GM19351 (cell line): ENCODE measurements around the gene UAP1L1.
"Not testable (repeated sequence)": the region's sequence is repeated elsewhere in the genome, so short reads cannot be mapped to it uniquely, and the experiment has no call there.

Experiments used
- ATAC-seq: cut with Tn5 transposase; IDR thresholded peaks from one replicate; pipeline ENCODE4 v1.9.1; 2021; ENCODE audit warnings: mild to moderate bottlenecking, moderate library complexity; ENCODE audit not compliant: unreplicated experiment

UAP1L1 gene

GRCh38 chr9:137077010-137077747 lies at the start of gene UAP1L1:
UAP1L1 (plus strand) TSS chr9:137077517; CDS start chr9:137077533, 16 bp downstream.
- peak; percentile 58 for ATAC-seq

GRCh38 chr9:137028263-137029057 lies 48.9 kb upstream of the UAP1L1 start:
- ATAC-seq = no peak

DNA sequence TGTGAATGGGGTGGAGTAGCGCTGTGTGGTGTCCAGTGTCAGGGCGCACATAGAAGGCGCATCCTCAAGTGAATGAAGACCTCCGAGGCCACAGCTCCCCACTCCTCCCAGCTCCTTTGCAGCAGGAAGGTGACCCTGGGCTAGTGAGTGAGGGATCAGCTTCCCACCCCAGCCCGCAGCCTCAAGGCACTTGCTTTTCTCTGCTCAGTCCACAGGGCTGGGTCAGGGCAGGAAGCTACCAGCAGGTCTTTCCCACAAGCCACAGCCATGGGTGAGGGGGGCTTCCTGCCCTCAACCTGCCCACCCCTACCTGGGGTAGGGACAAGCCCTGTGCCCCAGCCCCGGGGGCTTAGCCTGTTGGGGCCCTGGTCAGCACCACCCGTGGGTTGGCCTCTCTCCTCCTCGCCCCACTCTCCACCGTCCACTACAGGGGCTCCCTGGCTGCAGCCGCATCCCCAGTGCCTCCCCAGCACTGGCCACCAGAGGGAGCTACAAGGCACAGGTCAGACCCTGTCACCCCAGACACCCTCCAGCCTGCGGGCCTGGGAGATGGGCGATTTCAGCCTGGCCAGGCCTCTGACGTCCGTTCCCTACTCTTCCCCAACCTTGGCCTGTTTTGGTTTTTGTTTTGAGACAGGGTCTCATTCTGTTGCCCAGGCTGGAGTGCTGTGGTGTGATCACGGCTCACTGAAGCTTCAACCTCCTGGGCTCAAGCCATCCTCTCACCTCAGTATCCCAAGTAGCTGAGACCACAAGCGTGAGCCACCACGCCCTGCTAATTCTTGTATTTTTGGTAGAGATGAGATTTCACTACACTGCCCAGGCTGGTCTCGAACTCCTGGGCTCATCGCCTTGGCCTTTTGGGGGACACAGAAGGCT lies 48.0 kb upstream of the UAP1L1 start:
- peak; percentile 42 for ATAC-seq

DNA sequence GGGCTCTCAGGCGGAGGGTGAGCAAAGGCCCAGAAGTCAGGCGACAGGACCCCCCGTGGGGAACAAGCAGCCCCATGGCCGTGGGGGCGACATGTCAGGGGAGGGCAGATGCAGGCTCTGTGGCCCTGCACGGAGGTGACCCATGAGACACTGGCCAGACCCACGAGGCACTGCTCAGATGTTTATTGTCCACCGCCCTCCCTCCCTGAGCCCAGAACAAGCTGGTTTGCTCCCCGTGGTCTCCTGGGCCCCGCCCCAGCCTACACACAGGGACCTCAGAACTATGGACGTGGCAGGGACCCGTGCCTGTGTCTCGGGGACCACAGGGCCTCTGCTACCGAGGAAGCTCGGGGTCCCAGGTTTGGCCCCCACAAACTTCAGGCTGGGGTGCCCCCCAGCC lies 47.3 kb upstream of the UAP1L1 start:
- no peak for ATAC-seq

DNA sequence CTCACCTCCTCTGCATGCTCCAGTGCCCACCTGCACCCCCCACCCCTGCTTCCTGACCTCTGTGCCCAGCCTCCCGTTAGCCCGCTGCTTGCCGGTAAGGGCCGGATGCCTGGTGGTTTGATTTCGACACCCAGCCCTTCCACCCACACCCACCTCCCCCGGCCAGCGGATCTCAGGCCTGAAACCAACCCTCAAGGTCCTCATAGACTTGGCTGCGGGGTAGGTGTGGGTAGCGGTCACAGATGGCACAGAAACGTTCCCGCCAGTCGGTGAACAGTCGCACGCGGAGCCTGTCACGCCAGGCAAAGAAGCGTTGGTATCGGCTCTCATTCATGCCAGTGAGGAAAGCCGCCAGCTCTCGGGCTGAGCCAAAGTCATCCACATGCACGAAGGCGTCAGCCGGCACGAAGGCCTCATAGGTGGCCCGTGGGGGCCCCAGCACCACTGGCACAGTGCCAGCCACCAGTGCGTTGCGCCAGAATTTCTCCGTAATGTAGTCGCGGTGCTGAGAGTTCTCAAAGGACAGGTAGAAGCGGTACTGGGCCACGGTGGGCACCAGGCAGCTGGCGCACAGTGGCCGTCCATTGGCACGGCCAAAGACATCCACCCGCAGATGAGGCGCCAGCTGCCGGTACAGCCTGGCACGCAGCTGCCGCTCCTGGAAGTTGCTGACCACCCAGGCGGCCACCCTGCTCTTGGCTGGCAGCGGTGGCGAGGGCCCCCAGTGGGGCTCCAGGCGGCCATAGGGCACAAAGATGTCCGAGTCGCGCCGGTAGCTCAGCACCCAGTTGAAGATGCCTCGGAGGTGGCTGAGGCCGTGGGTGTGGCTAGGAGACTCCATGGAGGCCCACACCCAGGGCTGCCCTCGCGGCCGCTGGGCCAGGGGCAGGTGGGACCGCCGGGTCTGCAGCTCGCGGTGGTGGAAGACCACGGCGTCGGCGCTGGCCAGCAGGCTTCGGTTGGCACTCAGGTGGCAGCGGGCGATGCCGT lies 46.5 kb upstream of the UAP1L1 start:
- no peak for ATAC-seq

DNA sequence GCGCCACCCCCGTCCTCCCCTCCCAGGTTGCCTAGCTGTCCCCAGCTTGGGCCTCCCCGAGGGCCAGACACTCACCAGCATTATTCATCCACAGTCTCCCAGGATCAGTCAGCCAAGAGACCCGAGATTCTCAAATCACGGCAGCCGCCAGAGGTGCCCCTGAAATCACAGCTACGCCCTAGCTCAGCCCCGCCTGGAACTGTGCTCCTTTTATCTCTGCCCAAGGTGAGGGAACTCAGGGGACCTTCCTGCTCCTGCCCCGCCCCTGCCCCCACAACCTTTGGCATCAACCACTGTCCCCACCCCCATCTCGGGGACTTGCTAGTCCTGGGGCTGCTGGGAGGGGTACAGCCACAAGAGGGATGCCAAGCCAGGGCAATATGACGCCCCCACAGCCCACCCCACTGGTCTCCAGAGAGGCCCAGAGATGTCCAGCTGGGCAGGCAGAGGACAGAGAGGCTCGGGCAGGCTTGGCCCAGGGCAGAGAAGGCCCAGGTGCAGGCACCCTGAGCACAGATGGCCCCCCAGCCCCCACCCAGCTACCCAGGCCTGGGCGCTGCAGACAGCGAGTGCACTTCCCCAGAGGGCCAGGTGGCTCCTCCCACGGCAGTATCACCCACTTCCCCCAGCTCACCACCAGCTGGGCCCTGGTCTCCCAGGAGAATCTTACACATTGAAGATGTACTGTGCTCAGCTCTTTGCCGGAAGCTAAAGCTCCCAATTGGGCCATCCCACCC lies 45.2 kb upstream of the UAP1L1 start, which contains the start of gene FUT7:
TSS of gene FUT7 (minus strand) at position 185 of the 737 bp plus-strand sequence. CDS start at position 88, 97 bp downstream.
- ATAC-seq = no peak

- ATAC-seq = no peak
These were observed 44.5 kb upstream of the UAP1L1 start for GRCh38 chr9:137032858-137033257.

DNA sequence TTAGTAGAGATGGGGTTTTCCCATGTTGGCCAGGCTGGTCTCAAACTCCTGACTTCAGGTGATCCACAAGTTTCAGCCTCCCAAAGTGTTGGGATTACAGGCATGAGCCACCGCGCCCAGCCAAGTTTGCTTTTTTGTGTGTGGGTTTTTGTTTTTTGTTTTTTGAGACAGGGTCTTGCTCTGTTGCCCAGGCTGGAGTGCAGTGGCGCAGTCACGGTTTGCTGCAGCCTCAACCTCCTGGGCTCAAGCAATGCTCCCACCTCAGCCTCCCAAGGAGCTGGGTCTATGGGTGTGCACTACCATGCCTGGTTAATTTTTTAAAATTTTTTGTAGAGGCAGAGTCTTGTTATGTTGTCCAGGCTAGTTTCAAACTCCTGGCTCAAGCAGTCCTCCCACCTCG lies 43.8 kb upstream of the UAP1L1 start:
- ATAC-seq = not testable (repeated sequence)

DNA sequence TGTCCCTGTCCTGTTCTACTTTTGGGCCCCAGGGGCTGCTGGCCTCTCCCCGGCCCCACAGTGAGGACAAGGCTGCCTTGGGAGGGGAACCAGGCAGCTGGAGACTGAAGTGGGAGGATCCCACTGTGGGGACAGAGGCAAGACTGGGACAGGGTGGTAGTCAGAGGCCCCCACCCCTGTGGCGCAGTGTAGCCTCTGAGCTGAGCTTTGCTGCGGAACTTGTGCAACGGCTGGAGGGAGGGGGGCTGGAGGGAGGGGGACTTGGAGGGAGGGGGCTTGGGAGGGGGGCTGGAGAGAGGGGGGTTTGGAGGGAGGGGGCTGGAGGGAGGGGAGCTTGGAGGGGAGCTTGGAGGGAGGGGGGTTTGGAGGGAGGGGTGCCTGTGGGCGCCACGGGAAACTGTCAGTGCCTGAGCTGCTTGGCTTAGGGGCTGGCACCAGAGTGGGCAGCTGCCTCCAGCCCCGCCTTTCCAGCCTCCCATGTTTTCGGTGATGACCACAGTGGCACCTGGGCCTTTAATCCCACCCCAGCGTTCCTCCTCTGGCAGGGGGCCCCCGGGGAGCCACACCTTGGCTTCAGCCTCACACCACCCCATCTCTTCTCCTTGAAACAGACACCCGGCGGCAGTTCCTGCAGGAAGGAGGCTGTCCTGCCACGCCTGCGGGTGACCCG lies 43.1 kb upstream of the UAP1L1 start:
- ATAC-seq = no peak

DNA sequence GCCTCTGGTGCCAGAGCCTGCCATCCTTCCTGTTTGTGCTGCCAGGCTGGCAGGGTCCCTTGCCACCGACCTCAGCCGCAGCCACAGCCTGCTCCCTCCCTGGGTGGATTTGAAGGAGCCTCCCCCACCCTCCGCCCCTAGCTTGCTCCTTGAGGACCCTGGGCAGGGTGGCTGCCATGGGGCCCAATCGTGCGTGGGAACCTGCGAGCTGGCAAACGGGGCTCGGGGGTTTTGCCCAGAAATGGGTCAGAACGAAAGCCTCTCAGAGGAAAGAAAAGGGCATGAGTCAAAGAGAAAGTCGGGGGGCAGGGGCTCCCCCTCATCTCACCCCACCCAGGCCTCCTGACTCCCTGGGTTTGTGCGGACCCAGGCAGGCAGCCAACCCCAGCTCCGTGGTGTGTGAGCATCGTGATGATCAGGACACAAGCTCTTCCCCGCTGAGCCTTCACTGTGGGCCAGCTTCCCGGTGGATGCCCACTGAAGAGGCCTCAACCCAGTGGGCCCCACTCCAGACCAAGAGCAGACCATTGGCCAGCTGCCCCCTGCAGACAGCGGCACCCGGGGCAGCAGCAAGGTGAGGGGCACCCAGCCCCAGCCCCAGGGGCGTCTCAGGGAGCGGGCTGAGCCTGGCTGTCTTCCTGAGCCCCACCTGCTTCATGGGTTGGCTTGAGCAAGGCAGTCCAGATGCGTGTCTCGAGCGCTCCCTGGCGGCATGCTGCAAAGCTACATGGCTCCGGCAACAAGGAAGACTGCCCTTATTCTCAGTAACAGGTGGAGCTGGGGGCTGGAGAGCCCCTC lies 42.4 kb upstream of the UAP1L1 start:
- peak; percentile 78 for ATAC-seq

GRCh38 chr9:137035507-137035834 lies 41.8 kb upstream of the UAP1L1 start:
- ATAC-seq = no peak

DNA sequence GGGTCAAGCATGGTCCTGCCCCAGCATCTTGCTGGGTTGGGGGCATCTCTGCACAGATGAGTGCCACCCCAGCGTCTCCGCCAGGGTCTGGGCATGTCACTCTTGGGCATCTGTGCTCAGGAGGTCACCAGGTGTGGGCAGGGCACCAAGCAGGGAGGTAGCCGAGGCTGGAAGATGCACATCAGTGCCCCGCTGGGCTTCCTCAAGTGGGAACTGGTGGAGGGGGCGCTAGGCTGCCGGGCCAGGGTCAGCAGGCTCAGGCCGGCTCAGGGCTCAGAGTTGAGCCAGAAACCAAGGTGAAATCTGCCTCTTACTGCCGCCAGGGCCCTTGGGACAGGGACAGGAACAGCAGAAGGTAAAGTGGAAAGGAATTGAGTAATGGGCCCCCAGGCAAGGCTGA lies 41.4 kb upstream of the UAP1L1 start:
- no peak for ATAC-seq

- ATAC-seq = no peak
These were observed 40.3 kb upstream of the UAP1L1 start for GRCh38 chr9:137037035-137037434.

GRCh38 chr9:137037483-137037882 lies 39.8 kb upstream of the UAP1L1 start:
- no peak for ATAC-seq

GRCh38 chr9:137038916-137039315 lies 38.4 kb upstream of the UAP1L1 start:
- ATAC-seq = no peak

DNA sequence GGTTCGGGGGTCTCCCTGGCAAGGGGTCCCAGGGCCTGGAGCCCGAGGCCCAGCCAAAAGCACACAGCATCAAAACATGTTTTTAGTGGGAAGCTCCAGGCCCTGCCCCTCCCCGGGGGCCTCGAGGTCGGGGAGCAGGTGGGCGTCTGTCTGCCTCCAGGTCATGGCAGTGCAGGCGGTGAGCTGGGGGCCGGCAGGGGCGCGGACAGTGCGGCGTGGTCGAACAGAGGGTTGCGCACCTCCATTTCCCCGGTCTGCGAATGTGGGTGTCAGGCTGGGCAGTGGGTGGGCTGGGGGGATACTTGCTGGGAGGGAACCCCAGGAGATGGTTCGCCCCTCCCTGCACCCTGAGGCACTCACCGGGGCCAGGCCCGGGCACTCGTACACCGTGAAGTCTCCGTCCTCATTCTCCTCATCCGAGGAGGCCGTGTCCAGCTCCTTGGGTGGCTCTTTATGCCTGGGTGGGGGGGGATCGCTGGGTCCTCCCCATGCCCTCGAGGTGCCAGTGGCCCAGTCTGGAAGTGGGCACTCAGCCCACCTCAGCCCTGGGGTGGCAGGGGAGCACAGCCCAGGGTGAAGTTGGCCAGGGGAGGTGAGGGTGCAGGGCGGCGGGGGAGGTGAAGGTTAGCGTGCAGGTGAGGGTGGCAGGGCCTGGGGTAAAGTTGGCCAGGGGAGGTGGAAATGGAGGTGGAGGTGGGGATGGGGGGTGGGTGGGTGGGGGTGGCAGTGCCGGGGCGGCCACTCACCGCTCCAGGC lies 37.5 kb upstream of the UAP1L1 start:
- no peak for ATAC-seq

DNA sequence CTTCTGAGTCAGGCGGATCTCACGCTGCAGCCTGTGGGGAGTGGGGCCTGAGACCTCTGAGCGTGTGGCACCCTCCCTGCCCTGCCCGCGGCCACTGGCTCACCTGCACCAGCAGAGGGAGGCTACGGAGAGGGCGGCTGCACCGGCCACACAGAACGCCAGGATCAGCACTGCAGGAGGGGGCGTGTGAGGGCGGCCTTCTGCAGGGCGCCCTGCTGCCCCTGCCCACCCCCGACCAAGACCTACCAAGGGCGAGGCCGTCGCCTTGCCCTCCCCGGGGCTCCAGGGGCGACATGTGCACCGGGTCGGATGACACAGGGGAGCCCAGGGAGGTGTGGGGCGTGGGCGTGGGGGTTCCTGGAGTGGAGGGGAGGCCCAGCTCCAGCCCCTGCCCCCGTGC lies 36.7 kb upstream of the UAP1L1 start:
- ATAC-seq = no peak
